Neural progenitor cell (in vitro differentiated cells): Measurements from ENCODE around the gene CLDN10.

Experiments
- CTCF ChIP-seq: fragments of 200-600 bp; sonication (generic); IDR thresholded peaks from 2 replicates; pipeline ENCODE4 v1.5.1; 2017; ENCODE audit warnings: antibody characterized with exemption, mild to moderate bottlenecking
- EZH2 ChIP-seq: fragments of 200-600 bp; sonication (generic); IDR thresholded peaks from 2 replicates; pipeline ENCODE4 v1.6.1; 2017; ENCODE audit warnings: antibody characterized with exemption, mild to moderate bottlenecking, moderate library complexity
- EZH2phosphoT487 ChIP-seq: fragments of 200-600 bp; sonication (generic); IDR thresholded peaks from 2 replicates; pipeline ENCODE4 v1.6.1; 2017; ENCODE audit warnings: antibody characterized with exemption

GRCh38 chr13:95503662-95504061, 48.9 kb upstream of the CLDN10 start:
- TF ChIP-seq CTCF, result no peak
- no peak for TF ChIP-seq EZH2
- no peak for TF ChIP-seq EZH2phosphoT487
